ENCODE data around the gene KCND3. TPM values are rescaled to one million over a fixed set of nuclear protein-coding genes. Genes with fewer than 3 reads are reported as not detected.
A peak's percentile ranks its signal among the peaks of the same experiment; 100 is the strongest.

The KCND3 gene
- total and polyA plus RNA-seq, 2 experiments from 2014 or later = 0.10 to 0.18 TPM

DNA sequence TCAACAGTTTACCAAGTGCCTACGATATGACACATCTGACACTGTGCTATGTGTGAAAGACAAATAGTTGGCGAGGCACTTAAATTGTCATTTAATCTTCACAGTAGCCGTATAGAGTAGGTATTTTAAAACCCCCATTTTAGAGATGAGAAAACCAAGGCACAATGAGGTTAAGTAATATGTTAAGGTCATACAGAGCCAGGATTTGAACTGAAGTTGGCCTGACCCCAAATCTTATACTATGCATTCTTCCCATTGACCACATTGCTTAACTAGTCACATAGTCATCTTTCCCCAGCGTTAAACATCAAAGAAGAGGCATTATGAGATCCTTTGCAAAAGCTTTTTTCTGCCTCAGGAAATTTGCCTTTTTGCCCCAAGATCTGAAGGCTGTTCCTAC, 254.1 kb downstream of the KCND3 start (continued):
- TF ChIP-seq ETS1 (IDR thresholded peaks at IDR 0.05) (no peak), POLR2AphosphoS5 (IDR thresholded peaks at IDR 0.05; ENCODE audit: low read depth) (no peak; the same call in 1 of the 2 replicates), JUNB (IDR thresholded peaks at IDR 0.05; ENCODE audit: unreplicated experiment) (no peak), NANOG (IDR thresholded peaks at IDR 0.05; ENCODE audit: borderline replicate concordance) (no peak), ZNF462 (CRISPR knock-in tag; IDR thresholded peaks at IDR 0.05) (no peak)

DNA sequence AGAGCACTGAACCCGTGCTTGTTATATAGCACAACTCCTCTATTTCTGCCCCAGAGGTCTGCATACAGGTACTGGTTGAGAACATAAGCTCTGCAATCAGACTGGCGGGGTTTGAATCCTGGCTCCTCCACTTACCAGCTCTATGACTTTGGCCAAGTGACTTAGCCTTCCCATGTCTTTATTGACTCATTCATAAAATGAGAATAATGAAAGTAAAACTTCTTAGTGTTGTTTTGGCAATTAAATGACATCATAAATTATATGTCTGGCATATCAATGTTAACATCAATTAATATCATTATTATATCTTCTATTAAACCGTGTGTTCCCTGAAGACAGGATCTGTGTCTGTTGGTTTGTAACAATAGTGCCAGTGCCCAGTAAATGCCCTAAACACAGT, 254.6 kb downstream of the KCND3 start:
- ATAC-seq = no peak
- Mint-ChIP-seq H3K27me3 (ENCODE audit: insufficient read depth, low read depth, poor library complexity) (peaks cover 9% of the 10 kb centered on the region), H3K27ac (no peak overlapping the region), H3K36me3 (ENCODE audit: low read depth) (peaks cover 7% of the 10 kb centered on the region; the same call in 1 of the 3 replicates), H3K4me3 (no peak overlapping the region), H3K4me1 (peaks cover 18% of the 10 kb centered on the region), H3K9me3 (no peaks in the 10 kb centered on the region; the same call in 2 of the 3 replicates)
- Histone ChIP-seq H3K4me2 (peak overlapping the region; percentile 95; the same call in 1 of the 2 replicates), H3K36me3 (ENCODE audit: insufficient read depth) (no peaks in the 10 kb centered on the region), H3K4me1 (ENCODE audit: insufficient read depth) (peaks cover 45% of the 10 kb centered on the region), H3K27me3 (ENCODE audit: insufficient read depth) (no peaks in the 10 kb centered on the region), H3K9me2 (ENCODE audit: insufficient read depth) (no peaks in the 10 kb centered on the region), H2AFZ (no peak overlapping the region), H3K27ac (ENCODE audit: low read depth) (no peak overlapping the region), H4K20me1 (replicated peaks; ENCODE audit: insufficient read depth) (peaks cover 18% of the 10 kb centered on the region), H3K79me2 (replicated peaks; ENCODE audit: insufficient read depth) (peaks cover 48% of the 10 kb centered on the region), H3K4me3 (no peak overlapping the region), H3F3A (replicated peaks; ENCODE audit: low read depth) (peaks cover 22% of the 10 kb centered on the region)
- DNase-seq (ENCODE audit: low spot score) = no peak
- TF ChIP-seq NANOG (IDR thresholded peaks at IDR 0.05; ENCODE audit: borderline replicate concordance) = no peak
- TF ChIP-seq JUNB (IDR thresholded peaks at IDR 0.05; ENCODE audit: unreplicated experiment) = no peak
- TF ChIP-seq CTCF (conservative IDR thresholded peaks at IDR 0.05; ENCODE audit: low read depth in 2 of 2) = no peak
- no peak for TF ChIP-seq ZNF114 (CRISPR knock-in tag; IDR thresholded peaks at IDR 0.05)
- TF ChIP-seq EZH2 (IDR thresholded peaks at IDR 0.05; ENCODE audit: low read depth, unreplicated experiment) = no peak
- no peak for TF ChIP-seq CREB1 (CRISPR knock-in tag; IDR thresholded peaks at IDR 0.05; ENCODE audit: low read depth)
- no peak for TF ChIP-seq STAT1 (IDR thresholded peaks at IDR 0.05; ENCODE audit: unreplicated experiment)
- no peak for TF ChIP-seq ETS1 (IDR thresholded peaks at IDR 0.05)
- TF ChIP-seq EZH2phosphoT487 (IDR thresholded peaks at IDR 0.05; ENCODE audit: unreplicated experiment) = no peak
